SK-N-SH (cell line): Measurements from ENCODE around the gene TMEM161A. TPM values are rescaled to one million over a fixed set of nuclear protein-coding genes. Genes with fewer than 3 reads are reported as not detected.

Experiments
- CTCF ChIA-PET: fragments of 300-600, 350-600 bp; formaldehyde crosslinking; extraction: SDS; loops from one replicate; lab custom pipeline; 2021; lab: Yijun Ruan, JAX
- POLR2A ChIA-PET: fragments of 350-600 bp; sonication (Branson Sonifier 250); formaldehyde crosslinking; extraction: SDS; loops from one replicate; lab custom pipeline; 2020; ENCODE audit warnings: antibody characterized with exemption, inconsistent platforms; lab: Yijun Ruan, JAX
- DNase-seq: peaks from one replicate; pipeline ENCODE4 v3.0.0; 2012
- H2AFZ ChIP-seq: fragments of 200-600 bp; sonication (generic); 2 replicates; pipeline ENCODE4 v1.8.1; 2016; ENCODE audit warnings: antibody characterized with exemption, mild to moderate bottlenecking, low read depth
- H3F3A ChIP-seq: fragments of 200-600 bp; sonication (generic); replicated peaks from 2 replicates; pipeline ENCODE3; 2016; ENCODE audit warnings: antibody characterized with exemption, mild to moderate bottlenecking; ENCODE audit not compliant: insufficient read depth
- H3K27ac ChIP-seq, 2 experiments: fragments of 200-500 bp in 1 of 2; fragments of 200-600 bp in 1 of 2; sonication (Bioruptor generic) in 1 of 2; sonication (generic), shearing (Covaris generic) in 1 of 2; 2 replicates each; pipeline versions ENCODE4 v1.5.1 to v1.6.1; 2014 to 2016; ENCODE audit warnings: low read depth in 2 of 2, inconsistent platforms in 1 of 2, low read length in 1 of 2, mild to moderate bottlenecking in 1 of 2, mixed read lengths in 1 of 2
- H3K27me3 ChIP-seq: fragments of 200-600 bp; sonication (generic), shearing (Covaris generic); 2 replicates; pipeline ENCODE4 v1.6.1; 2016; ENCODE audit warnings: mixed run types; ENCODE audit not compliant: insufficient read depth
- H3K36me3 ChIP-seq, 2 experiments: fragments of 200-500 bp in 1 of 2; fragments of 200-600 bp in 1 of 2; sonication (Bioruptor generic) in 1 of 2; sonication (generic) in 1 of 2; replicated peaks in 1 of 2; 2 replicates each; pipeline versions ENCODE3 to v1.5.1; 2014 to 2016; ENCODE audit warnings: low read length in 1 of 2, mild to moderate bottlenecking in 1 of 2; ENCODE audit not compliant: insufficient read depth in 2 of 2, control insufficient read depth in 1 of 2
- H3K4me1 ChIP-seq, 2 experiments: fragments of 200-500 bp in 1 of 2; fragments of 200-600 bp in 1 of 2; sonication (Bioruptor generic) in 1 of 2; sonication (generic), shearing (Covaris generic) in 1 of 2; 2 replicates each; pipeline versions ENCODE4 v1.5.1 to v1.6.1; 2014 to 2016; ENCODE audit warnings: low read depth in 1 of 2, low read length in 1 of 2, mixed run types in 1 of 2; ENCODE audit not compliant: insufficient read depth in 2 of 2, control insufficient read depth in 1 of 2
- H3K4me2 ChIP-seq: fragments of 200-600 bp; sonication (generic), shearing (Covaris generic); 2 replicates; pipeline ENCODE4 v1.6.1; 2017; ENCODE audit warnings: mixed run types
- H3K4me3 ChIP-seq, 2 experiments: fragments of 200-500 bp in 1 of 2; fragments of 200-600 bp in 1 of 2; sonication (Bioruptor generic) in 1 of 2; sonication (generic), shearing (Covaris generic) in 1 of 2; 2 replicates each; pipeline versions ENCODE4 v1.5.1 to v1.8.1; 2014 to 2016; ENCODE audit warnings: low read depth in 2 of 2, inconsistent platforms in 1 of 2, low read length in 1 of 2, mild to moderate bottlenecking in 1 of 2, mixed read lengths in 1 of 2, moderate library complexity in 1 of 2
- H3K79me2 ChIP-seq: fragments of 200-600 bp; sonication (generic); 2 replicates; pipeline ENCODE4 v1.8.1; 2017; ENCODE audit warnings: mild to moderate bottlenecking; ENCODE audit not compliant: insufficient read depth
- H3K9ac ChIP-seq: fragments of 200-600 bp; sonication (generic); 2 replicates; pipeline ENCODE4 v1.6.1; 2017; ENCODE audit warnings: mixed run types
- H3K9me2 ChIP-seq: fragments of 200-600 bp; sonication (generic); 2 replicates; pipeline ENCODE4 v1.6.1; 2017; ENCODE audit warnings: mixed run types
- H3K9me3 ChIP-seq: fragments of 200-600 bp; sonication (generic); 2 replicates; pipeline ENCODE4 v1.6.1; 2017; ENCODE audit warnings: mixed run types, mild to moderate bottlenecking, moderate library complexity
- H4K20me1 ChIP-seq: fragments of 200-600 bp; sonication (generic); 2 replicates; pipeline ENCODE4 v1.6.1; 2017; ENCODE audit warnings: mild to moderate bottlenecking, mixed run types; ENCODE audit not compliant: insufficient read depth
- EP300 ChIP-seq, 2 experiments: IDR thresholded peaks; 2 replicates each; pipeline versions ENCODE4 v1.4.0 to v1.6.1; 2012; ENCODE audit warnings: borderline replicate concordance in 1 of 2, low read depth in 1 of 2, low read length in 1 of 2
- FOSL2 ChIP-seq: IDR thresholded peaks from 2 replicates; pipeline ENCODE4 v1.4.0; 2012; ENCODE audit warnings: low read depth, mild to moderate bottlenecking, moderate library complexity, borderline replicate concordance
- FOXJ3 ChIP-seq: sonication (generic); formaldehyde crosslinking; IDR thresholded peaks from 2 replicates; pipeline ENCODE4 v1.5.1; 2020; ENCODE audit warnings: mild to moderate bottlenecking, missing genetic modification reagents
- GABPA ChIP-seq: IDR thresholded peaks from 2 replicates; pipeline ENCODE4 v1.4.0; 2012; ENCODE audit warnings: low read depth, mild to moderate bottlenecking
- JUND ChIP-seq: IDR thresholded peaks from 2 replicates; pipeline ENCODE4 v1.4.0; 2012
- MXI1 ChIP-seq: IDR thresholded peaks from 2 replicates; pipeline ENCODE4 v1.6.1; 2012; ENCODE audit warnings: mild to moderate bottlenecking, low read depth, low read length, improper control_type of control experiment
- NFIC ChIP-seq: IDR thresholded peaks from 2 replicates; pipeline ENCODE4 v1.4.0; 2012; ENCODE audit warnings: borderline replicate concordance
- SIN3A ChIP-seq: IDR thresholded peaks from 2 replicates; pipeline ENCODE4 v1.6.1; 2012; ENCODE audit warnings: low read depth, mild to moderate bottlenecking, low read length, moderate library complexity, borderline replicate concordance
- YY1 ChIP-seq: IDR thresholded peaks from 2 replicates; pipeline ENCODE4 v1.4.0; 2012; ENCODE audit warnings: low read depth, mild to moderate bottlenecking
- WGBS: methylation state at CpG from one replicate; pipeline ENCODE4 v1.1.6; 2017; ENCODE audit warnings: low lambda C conversion rate; 5-methylcytosine and 5-hydroxymethylcytosine counted together
- polyA plus RNA-seq, 3 experiments: library from polyadenylated mRNA; depleted of rRNA; stranded (reverse); fragments of >200 nt; gene quantifications; 2 replicates each; pipeline ENCODE4 v1.2.3, GENCODE V29; 2012
- TF ChIP-seq, protein P1 (sequence below): IDR thresholded peaks from 2 replicates; pipeline ENCODE4 v1.4.0; 2012; ENCODE audit warnings: low read depth
- TF ChIP-seq, protein P2 (sequence below): fragments of 200-600 bp; sonication (generic); IDR thresholded peaks from 2 replicates; pipeline ENCODE4 v1.6.1; 2017; ENCODE audit warnings: antibody characterized with exemption, mild to moderate bottlenecking, moderate library complexity
- TF ChIP-seq, protein P3 (sequence below): fragments of 150-350 bp; IDR thresholded peaks from 2 replicates; pipeline ENCODE4 v1.6.1; 2016; ENCODE audit warnings: mild to moderate bottlenecking, low read depth, low read length
- TF ChIP-seq, protein P4 (sequence below): IDR thresholded peaks from 2 replicates; pipeline ENCODE4 v1.6.1; 2012; ENCODE audit warnings: mild to moderate bottlenecking, low read depth, low read length, moderate library complexity

Gene TMEM161A
- polyA plus RNA-seq, 1 of the 3 experiments (the other 2 are of a cell fraction), result 39.3 TPM

DNA sequence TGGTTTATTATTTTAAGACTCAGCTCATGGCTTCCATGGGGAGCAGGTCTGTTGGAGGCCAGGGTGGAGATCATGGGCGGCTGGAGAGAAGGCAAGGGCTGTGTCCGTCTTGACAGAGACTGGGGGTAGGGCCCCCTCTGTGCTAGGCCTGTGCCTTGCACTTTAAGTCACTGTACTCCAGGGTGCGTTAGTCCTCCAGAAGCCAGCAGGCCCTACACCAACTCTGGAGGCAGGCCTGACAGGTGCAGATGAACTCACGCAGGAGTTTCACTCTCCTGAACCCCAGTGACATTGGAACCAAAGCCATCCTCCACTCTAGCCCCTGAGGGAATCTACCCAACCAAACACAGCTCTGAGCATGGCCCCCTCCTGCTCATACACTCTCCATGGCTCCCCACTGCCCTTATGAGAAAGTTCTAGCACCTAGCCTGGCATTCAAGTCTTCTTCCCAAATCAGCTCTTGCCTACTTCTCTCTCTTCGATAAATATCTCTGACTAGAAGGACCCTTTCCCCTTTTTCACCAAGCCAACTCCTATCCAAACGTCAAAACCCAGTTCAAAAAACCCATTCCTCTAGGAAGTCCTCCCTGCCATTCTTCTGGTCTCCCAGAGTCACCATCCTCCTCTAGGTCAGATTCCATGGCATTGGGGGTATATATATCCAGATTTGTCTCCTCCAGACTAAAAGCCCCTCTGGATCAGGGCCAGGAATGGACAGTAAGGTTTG, 16.7 kb upstream of the TMEM161A start:
- Histone ChIP-seq H3K9me2 (no peaks in the 10 kb centered on the region), H3K79me2 (no peaks in the 10 kb centered on the region), H3K27me3 (no peaks in the 10 kb centered on the region), H3K27ac (no peak overlapping the region), H3F3A (no peaks in the 10 kb centered on the region), H4K20me1 (no peaks in the 10 kb centered on the region), H3K9ac (no peak overlapping the region), H3K4me2 (no peak overlapping the region), H3K36me3 (peaks cover 0 to 9% of the 10 kb centered on the region in 2 experiments), H3K9me3 (no peaks in the 10 kb centered on the region), H2AFZ (no peak overlapping the region), H3K4me1 (no peaks in the 10 kb centered on the region), H3K4me3 (no peak overlapping the region)
- no peak for TF ChIP-seq FOXJ3 (CRISPR knock-in tag)
- TF ChIP-seq NFIC, result no peak
- TF ChIP-seq GABPA, result no peak
- TF ChIP-seq, protein P1, sequence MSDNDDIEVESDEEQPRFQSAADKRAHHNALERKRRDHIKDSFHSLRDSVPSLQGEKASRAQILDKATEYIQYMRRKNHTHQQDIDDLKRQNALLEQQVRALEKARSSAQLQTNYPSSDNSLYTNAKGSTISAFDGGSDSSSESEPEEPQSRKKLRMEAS, result no peak
- TF ChIP-seq SIN3A, result no peak
- ChIA-PET CTCF (interaction anchor here (5.9 to 6.5 kb wide), 2 partner anchors 8 to 21 kb away, joined by 51 to 79 read pairs; no protein-coding TSS in a partner anchor), POLR2A (no interaction called here)
- no peak for DNase-seq
- 90% methylated on average over 4 of the region's 6 CpGs for WGBS

DNA sequence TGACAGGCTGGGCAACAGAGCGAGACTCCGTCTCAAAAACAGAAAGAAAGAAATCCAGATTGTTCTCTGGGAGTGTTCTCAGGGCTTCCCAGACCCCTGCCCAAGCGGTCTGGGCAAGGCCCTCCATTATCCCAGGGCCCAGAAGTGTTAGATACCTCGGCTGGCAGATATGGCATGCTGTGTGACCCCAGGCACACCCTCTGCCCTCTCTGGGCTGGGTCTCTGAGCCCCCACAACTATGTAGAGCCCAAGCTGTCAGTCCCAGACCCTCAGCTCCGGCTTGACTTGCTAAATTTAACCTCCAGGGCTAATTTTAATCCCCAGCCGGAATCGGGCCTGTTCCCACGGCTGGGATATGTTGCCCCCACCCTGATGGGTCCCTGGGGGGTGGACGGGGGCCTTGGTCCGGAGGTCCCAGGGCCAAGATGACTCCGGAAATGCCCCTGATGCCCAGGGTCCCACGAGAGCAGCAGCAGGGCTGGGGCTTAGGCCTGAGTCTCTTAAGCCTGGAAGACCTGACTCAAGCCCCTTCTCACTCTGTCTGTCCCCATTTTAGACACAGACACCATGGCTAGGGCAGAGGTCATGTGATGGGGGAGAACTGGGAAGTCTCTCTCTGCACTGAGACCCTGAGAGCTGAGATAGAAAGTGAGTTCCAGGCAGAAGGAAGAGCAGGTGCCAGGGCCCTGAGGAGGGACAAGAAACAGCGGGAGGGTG, 14.5 kb upstream of the TMEM161A start:
- H3K27me3 ChIP-seq, result no peaks in the 10 kb centered on the region
- TF ChIP-seq, protein P2, sequence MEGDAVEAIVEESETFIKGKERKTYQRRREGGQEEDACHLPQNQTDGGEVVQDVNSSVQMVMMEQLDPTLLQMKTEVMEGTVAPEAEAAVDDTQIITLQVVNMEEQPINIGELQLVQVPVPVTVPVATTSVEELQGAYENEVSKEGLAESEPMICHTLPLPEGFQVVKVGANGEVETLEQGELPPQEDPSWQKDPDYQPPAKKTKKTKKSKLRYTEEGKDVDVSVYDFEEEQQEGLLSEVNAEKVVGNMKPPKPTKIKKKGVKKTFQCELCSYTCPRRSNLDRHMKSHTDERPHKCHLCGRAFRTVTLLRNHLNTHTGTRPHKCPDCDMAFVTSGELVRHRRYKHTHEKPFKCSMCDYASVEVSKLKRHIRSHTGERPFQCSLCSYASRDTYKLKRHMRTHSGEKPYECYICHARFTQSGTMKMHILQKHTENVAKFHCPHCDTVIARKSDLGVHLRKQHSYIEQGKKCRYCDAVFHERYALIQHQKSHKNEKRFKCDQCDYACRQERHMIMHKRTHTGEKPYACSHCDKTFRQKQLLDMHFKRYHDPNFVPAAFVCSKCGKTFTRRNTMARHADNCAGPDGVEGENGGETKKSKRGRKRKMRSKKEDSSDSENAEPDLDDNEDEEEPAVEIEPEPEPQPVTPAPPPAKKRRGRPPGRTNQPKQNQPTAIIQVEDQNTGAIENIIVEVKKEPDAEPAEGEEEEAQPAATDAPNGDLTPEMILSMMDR, result no peak
- TF ChIP-seq, protein P3, sequence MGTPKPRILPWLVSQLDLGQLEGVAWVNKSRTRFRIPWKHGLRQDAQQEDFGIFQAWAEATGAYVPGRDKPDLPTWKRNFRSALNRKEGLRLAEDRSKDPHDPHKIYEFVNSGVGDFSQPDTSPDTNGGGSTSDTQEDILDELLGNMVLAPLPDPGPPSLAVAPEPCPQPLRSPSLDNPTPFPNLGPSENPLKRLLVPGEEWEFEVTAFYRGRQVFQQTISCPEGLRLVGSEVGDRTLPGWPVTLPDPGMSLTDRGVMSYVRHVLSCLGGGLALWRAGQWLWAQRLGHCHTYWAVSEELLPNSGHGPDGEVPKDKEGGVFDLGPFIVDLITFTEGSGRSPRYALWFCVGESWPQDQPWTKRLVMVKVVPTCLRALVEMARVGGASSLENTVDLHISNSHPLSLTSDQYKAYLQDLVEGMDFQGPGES, result no peak
- no peak for TF ChIP-seq YY1
- TF ChIP-seq SIN3A, result no peak
- TF ChIP-seq MXI1, result no peak
- TF ChIP-seq, protein P4, sequence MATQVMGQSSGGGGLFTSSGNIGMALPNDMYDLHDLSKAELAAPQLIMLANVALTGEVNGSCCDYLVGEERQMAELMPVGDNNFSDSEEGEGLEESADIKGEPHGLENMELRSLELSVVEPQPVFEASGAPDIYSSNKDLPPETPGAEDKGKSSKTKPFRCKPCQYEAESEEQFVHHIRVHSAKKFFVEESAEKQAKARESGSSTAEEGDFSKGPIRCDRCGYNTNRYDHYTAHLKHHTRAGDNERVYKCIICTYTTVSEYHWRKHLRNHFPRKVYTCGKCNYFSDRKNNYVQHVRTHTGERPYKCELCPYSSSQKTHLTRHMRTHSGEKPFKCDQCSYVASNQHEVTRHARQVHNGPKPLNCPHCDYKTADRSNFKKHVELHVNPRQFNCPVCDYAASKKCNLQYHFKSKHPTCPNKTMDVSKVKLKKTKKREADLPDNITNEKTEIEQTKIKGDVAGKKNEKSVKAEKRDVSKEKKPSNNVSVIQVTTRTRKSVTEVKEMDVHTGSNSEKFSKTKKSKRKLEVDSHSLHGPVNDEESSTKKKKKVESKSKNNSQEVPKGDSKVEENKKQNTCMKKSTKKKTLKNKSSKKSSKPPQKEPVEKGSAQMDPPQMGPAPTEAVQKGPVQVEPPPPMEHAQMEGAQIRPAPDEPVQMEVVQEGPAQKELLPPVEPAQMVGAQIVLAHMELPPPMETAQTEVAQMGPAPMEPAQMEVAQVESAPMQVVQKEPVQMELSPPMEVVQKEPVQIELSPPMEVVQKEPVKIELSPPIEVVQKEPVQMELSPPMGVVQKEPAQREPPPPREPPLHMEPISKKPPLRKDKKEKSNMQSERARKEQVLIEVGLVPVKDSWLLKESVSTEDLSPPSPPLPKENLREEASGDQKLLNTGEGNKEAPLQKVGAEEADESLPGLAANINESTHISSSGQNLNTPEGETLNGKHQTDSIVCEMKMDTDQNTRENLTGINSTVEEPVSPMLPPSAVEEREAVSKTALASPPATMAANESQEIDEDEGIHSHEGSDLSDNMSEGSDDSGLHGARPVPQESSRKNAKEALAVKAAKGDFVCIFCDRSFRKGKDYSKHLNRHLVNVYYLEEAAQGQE, result no peak
- no peak for TF ChIP-seq JUND
- TF ChIP-seq FOSL2, result no peak
- no peak for TF ChIP-seq EP300 (IDR thresholded peaks at IDR 0.05; ENCODE audit: borderline replicate concordance in 1 of 2, low read depth in 1 of 2, low read length in 1 of 2)
- no peak overlapping the region for H3K4me3 ChIP-seq
- no peaks in the 10 kb centered on the region for H3K9me2 ChIP-seq
- ChIA-PET POLR2A (no interaction called here), CTCF (interaction anchor here (1.1 to 1.3 kb wide), 3 partner anchors 12 to 36 kb away, joined by 3 to 4 read pairs (median 4); no protein-coding TSS in a partner anchor)
- H3K9me3 ChIP-seq, result no peaks in the 10 kb centered on the region
- 89% methylated on average over 10 of the region's 13 CpGs for WGBS
- no peak overlapping the region for H3K4me2 ChIP-seq
- no peak overlapping the region for H3K9ac ChIP-seq
- H3K27ac ChIP-seq, result no peak overlapping the region
- no peak overlapping the region for H2AFZ ChIP-seq
- no peaks in the 10 kb centered on the region for H3K79me2 ChIP-seq
- DNase-seq, result no peak
- peaks cover 0 to 9% of the 10 kb centered on the region in 2 experiments for H3K36me3 ChIP-seq
- H4K20me1 ChIP-seq, result no peaks in the 10 kb centered on the region
- no peaks in the 10 kb centered on the region for H3F3A ChIP-seq
- H3K4me1 ChIP-seq, result no peaks in the 10 kb centered on the region
